A204.1 (cell line): ENCODE measurements around the gene MOV10L1.
"Not testable (repeated sequence)": the region's sequence is repeated elsewhere in the genome, so short reads cannot be mapped to it uniquely, and the experiment has no call there.

Experiments
- FAIRE-seq: peaks from 2 replicates; lab custom pipeline; 2012; peaks lifted over from hg19 to GRCh38; lab: Jason Lieb, UNC

Gene MOV10L1

DNA sequence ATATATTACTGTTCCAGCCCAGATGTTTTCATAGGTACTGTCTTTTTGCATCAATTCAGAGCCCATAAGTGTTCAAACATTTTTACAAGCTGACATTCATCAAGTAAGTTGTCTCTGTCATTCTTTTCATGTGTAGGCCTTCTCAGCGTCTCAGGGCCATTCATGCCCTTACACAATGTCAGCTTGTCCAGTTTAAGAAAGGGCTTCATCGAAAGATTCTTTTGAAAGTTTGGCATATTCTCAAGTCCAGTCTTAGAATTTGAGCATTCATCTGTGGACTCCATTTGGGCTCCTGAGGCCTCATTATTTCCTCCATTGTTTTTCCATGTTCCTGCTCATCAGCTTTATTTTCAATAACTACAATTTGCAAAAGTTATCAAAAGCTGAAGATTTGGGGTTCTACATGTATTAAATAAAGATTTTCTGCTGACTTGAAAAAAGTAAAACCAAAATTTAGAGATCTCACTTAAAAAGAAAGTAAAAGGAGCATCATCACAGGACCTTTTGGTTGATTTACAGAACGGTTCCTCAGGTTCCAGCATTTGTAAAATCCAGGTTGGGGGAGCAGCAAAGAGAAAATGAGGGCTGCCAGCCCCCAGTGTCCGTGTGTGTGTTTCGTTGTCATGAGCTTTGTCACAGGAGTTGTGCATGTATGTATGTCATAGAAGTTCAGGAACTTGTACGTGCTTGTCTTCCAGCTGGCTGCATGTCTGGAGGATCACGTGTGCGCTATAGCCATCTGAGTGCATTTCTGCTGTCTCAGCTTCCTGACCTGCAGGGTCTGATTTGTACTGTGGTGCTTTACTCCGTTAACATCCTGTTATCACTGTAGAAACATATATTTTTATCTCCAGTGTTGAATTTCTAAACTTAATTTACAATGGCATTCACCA, 15.6 kb downstream of the MOV10L1 start:
- FAIRE-seq, result no peak

DNA sequence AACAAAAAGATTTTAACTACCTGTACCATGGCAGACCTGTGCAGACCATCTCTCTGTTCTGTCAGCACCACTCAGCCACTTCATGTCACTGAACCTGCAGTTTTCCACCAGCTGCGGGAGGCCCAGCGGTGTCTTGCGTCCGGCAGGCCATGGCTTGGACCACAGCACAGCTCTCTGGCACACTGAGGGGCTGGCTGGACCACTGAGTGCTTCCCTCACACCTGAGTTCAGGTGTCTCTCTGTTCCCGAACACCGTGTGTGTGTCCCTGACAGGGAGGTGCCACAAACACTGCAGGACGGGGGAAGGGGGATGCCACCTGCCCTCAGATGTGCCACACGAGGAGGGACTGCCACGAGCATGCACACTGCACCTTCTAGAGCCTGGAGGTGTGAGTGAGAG, 17.7 kb downstream of the MOV10L1 start:
- no peak for FAIRE-seq

DNA sequence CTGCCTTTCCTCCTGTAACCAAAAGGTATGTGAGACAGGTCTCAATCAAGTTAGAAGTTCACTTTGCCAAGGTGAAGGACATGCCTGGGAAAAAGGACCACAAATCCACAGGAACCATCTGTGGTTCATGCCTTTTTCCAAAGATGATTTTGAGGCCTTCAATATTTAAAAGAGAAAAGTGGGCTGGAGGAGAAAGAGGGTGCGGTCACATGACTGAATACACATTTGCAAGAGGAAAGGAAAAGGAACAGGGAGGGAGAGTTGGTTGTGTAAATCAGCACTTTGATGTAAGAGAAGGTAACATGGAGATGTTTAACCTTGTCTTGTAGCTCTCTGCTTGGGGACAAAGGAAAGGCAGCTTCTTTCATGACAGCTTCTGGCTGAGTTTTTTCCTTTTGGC, 21.2 kb downstream of the MOV10L1 start:
- no peak for FAIRE-seq

DNA sequence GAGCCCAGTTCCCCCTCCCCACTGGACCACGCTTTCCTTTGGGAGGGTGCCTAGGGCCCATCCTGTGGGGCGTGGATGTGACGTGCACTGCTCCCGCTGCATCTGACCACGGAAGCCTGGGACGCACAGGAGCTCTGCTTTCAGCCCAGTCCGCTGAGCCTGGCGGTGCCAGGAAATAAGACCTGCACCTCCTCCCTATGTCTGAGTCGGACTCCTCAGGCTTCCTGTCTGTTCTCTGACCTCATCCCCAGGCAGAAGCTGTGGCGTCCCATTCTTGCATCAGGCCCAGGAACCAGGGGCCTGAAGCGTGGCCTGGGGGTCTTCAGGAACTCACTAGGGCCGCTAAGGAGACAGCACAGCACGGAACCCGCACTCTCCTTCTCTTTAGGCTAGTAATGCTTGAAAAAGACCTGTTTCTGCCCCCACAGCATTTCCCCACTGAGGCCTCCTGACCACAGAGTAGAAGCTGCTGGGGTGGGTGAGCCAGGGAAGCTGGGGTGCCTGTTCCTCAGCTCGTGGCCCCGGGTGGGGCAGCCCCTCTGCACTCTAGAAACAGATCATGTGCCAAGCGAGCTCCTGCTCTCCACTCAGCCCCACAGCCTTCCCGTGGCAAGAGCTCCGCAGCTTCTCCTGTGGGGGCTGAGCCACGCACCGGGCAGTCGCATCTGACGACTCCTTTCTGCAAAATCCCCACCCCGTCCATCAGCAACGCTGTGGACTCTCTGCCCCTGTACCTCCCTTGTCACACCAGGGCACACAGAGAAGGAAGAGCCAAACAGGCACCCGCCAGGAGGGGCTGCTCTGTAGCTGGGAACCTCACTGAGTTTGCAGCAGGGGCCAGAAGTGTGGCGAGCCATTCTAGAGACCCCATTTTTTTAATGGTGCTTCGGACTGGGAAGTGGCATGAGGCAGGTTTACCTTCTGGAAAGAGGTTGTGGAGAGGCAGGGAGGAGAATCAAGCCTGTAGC, 22.6 kb downstream of the MOV10L1 start:
- FAIRE-seq, result no peak

DNA sequence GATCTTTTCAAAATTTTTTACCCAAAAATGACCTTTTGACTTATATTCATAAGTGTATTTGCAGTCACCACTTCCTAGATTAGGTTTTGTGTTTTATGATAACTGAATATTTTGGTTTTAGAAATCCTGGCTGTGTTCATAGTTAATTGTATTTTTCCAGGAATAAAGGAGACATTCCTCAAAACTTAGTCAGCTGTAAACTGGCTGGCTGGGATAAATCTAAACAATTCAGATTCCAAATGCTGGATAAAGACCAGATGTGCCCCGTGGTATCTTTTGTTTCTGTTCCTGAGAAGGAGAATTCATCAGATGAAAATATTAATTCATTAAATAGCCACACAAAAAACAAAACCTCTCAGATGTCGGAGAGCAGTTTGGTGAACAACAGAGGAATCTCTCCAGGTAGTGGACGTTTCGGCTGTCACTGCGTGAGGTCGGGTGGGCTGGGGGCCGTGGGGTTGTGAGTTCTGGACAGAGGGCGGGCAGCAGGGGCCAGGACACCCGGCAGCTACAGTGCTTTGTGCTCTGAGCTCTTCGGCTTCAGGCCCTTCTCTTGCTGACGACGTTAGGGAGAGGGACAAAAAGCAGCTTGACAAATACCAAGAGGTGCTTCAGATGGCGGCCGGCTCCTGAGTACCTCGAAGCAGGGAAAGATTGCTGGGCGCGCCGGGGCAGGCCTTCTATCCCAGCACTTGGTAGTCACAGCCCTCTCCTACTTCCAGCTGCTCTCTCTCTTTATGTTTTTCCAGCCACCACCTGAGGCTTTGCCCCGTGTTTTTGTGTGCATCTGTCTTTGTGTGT, 24.6 kb downstream of the MOV10L1 start:
- no peak for FAIRE-seq

DNA sequence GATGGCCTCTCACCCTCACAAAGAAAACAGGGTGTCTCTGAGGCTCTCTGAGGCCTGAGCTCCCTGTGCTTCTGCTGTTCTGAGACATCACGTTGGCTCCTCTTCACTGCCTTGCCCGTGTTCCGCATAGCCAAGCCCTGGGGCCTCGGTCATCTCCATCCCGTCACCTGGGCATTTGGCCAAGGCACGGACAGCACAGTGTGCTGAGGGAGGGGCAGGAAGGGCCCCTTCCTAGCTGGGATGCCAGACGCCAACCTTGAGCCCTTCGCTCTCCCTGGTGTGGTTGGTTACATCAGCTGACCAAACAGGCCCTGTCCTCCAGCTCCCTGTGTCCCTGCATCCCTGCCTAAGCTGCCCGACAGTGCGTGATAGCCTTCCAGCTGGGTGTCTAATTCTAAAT, 25.9 kb downstream of the MOV10L1 start:
- FAIRE-seq, result no peak

DNA sequence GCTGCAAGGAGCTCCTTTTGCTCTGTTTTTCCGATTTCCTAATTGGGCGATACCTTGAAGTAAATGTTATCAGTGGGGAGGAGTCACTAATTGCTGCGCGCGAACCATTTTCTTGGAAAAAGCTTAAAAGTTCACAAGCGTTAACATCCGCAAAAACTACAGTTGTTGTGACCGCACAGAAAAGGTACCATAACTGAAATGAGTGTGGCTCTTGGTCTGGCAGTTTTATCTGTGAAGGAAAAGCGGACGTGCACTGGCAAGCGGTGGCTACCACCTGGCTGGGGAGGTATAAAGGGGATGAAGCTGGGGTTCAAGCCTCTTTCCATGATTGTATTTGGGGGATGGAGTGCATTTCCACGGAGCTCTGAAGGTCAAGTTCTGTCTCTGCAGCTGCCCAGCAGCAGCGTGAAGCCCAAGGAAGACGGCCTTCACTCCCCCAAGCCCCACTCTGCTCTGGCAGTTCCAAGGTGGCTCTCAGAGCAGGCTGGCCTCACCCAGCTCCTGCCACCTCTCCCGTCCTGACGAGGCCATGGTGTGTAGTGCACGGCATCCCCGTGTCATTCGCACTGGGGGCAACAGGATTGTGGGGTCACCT, 27.5 kb downstream of the MOV10L1 start:
- no peak for FAIRE-seq

DNA sequence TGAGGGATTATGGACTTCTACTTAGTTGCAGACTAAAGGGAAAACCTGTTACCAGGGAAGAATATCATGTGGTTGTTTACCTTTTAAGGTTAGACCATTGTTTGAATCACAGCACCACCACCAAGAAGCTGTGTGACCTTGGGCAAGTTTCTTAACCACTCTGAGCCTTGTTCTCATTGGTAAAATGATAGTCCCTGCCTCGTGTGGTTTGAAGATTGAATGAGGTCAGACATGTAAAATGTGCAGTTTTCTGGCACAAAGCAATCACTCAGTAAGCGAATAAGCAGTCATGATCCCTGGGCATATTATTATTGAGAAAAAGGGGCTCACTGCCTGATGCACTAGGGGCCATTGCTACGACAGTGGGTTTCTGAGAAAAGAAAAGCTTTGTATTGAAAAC, 28.3 kb downstream of the MOV10L1 start:
- FAIRE-seq, result no peak

DNA sequence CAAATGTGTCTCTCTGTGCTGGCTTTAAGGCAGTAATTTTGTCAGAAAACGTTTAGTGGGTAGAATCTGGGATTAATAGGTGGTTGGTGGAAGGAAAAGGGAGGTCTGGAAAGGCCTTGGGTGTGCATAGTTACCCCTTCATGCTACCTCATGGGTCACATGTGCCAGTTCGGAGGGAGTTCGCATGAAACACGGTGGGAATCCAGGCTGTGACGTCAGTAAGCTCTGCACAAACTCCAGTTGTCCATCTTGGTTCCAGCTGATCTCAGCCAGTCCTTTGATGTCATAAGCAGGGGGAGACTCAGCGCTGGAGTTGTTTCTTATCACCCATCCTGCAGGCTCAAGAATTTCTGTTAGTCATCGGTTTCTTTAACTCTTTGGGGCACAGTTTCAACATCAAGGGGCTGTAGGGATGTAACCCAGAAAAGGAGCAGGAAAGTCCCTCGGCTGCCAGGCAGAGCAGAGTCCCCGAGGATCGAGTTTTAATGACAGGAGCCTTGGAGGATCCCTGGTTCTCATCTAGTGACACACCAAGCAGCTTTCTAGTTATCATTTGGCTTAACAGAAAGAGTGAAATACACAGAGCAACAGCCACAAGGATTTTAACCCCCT, 28.9 kb downstream of the MOV10L1 start:
- no peak for FAIRE-seq

DNA sequence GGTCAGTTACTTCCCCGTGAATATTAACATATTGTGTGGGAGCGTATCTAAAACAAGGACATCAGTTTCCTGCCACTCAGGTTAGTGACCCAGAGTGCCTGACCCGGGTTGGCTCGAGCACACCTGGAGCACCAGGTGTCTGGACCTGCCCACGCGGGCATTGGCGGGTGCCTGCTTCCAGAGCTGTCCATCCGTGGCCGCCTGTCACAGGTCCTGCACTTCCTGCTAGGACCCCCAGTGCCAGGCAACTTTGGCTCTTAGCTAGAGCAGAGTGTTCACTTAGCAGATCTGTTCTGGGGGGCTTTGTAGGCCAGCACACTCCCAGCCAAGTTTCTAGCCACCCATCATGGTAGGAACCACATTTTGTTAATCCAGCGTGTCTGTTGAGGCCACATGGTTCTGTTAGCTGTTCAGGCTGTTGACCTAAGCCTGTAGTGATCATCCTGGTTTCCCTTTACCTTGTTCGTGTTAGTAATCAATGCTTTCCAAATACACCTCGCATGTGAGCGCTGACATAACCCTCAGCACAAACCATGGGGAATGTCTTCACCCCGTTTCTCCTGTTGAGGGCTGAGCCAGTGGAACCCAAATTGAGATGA, 29.5 kb downstream of the MOV10L1 start:
- FAIRE-seq, result no peak

DNA sequence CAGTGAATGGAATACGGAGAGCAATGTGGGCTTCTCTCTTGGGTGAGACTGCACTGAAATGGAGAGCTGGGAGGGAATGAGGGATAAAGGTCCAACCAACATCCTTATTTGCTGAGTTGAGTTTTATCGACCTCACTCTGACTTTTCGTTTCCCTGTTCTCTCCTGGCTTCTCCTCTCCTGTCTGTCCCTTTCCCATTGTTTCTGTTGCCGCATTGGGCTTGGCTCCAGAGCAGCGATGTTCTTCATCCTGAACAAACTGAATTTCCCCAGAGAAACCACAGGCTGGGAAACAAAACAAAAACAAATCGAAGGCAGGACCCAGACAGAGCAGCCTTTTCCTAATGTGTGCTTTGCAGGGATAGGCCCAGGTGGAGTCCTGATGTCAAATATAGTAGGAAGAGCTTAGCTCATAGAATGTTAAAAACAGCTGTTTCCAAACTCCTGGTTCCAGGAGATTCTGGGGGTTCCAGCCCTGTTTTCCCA, 30.0 kb downstream of the MOV10L1 start:
- no peak for FAIRE-seq

DNA sequence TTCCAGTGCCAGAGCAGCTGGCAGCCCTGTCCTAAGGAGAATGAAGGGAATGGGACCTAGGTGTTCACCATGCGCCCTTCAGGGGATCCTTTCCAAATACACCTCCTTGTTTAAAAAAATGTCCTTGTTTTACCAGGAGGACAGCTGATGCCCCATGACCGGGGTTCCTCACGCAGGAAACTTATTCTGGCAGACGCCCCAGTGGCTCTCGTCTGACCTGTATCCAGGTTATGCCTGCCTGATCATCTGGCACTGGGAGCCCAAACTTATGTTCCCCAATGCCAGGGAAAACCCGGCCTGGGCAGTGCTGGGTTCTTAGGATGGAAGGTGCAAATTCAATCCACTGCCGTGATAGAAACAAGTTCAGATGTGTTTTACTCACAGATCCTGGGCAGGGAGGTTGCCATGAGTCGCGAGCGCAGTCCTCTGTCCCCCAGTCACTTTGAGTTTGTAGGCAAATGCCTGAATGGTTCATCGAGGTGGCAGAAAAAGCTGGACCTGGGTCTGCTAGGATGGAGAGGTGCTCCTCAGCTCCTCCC, 31.5 kb downstream of the MOV10L1 start:
- no peak for FAIRE-seq

DNA sequence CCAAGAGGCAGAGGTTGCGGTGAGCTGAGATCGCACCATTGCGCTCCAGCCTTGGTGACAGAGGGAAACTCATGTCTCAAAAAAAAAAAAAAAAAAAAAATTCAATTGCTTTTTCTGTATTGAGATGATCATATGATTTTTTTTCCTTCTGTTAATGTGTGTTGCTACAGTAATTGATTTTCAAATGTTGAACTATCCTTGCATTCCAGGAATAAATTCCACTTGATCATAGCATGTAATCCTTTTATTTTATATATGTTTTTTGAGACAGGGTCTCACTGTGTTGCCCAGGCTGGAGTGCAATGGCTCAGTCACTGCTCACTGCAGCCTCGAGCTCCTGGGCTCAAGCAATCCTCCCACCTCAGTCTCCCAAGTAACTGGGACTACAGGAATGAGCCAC, 33.3 kb downstream of the MOV10L1 start:
- FAIRE-seq, result no peak

DNA sequence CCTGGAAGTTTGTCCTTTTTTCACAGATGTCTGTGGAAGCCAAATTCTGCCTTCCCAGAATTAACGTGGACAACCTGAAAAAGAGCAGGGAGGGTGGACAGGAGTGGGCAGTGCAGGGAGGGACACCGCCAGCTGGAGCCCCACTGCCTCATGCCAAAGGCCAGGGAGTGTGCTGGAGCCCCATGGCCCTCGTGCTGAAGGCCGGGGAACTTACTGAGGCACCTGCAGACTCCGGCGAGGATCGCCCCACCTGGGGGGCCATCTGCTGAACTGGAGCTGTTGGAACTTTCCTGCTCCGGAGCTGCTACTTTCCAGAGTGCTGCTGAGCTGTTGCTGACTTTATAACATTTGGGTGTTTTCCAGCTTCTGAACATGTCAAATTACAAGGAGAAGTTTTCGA, 35.2 kb downstream of the MOV10L1 start:
- FAIRE-seq, result no peak

DNA sequence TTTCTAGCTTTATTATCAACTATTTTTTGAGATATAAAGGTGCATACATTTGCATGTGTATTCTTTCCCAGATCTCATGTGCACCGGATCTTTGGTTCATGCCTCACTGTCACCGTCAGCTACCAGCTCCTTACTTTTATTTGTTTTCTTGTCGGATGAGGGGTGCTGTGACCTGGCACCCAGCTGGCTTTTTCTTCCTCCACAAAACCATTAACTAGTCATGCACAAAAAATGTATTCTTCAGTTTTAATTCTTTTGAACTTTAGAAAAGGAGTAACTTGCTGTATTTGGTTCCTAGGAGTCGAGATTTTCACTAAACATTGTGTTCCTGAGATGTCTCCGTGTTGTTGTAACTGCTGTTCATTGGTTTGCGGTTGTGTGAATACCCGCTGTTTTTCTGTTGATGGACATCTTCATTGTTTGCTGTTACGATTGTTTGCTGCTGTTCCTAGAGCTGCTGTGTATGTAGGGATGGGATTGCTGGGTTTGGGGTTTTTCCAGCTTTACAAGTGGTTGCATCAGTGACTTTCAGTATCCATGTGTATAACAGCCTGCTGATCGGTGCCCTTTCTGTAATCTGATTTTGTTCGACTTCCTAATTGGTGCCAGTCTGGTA, 39.4 kb downstream of the MOV10L1 start:
- FAIRE-seq, result no peak

DNA sequence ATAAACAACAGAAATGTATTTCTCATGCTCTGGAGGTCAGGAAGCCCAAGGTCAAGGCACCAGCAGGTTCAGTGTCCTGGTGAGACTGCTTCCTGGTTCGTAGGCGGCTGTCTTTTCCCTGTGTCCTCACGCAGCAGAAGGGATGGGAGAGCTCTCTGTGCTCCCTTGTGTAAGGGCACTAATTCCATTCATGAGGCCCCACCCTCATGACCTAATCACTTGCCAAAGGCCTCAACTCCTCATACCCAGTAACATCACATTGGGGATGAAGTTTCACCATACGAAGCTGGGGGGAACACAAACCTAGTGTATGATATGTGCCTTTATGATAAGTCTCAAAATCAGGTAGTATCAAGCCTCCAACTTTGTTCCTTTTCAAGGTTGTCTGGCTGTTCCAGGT, 42.1 kb downstream of the MOV10L1 start:
- FAIRE-seq, result no peak

DNA sequence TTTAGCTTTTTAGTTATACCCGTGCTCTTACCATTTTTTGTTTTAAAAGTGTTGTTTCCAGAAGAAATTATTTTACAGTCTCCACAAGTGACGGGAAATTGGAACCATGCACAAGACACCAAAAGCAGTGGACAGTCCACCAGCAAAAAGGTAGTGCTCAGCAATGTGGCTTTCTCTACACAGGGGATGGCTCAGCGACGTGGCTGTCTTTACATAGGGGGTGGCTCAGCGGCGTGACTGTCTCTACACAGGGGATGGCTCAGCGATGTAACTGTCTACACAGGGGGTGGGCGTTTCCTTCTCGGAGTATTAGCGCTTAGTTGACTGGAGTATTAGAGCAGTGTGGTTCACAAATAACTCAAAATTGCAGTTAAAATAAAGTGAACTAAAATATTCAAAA, 44.7 kb downstream of the MOV10L1 start:
- FAIRE-seq, result no peak

DNA sequence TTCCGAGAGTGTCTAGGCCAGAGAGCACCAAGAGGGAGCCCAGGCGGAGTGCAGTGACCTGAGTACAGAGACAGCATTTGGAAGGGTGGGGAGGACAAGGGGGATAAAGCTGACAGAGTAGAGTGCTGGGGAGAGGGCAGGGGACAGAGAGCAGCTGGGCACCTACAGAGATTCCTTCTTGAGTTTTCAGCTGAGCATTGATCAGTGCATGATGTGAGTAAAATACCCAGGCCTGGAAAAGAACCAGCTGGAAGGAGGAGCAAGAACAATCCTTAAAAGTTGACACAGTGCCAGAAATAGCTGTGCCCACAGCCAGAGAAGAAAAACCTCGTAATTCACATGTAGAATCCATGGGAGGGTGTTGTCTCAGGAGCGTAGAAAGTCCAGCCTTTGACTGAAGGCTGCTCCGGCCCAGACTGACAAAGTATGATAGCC, 46.8 kb downstream of the MOV10L1 start:
- no peak for FAIRE-seq

DNA sequence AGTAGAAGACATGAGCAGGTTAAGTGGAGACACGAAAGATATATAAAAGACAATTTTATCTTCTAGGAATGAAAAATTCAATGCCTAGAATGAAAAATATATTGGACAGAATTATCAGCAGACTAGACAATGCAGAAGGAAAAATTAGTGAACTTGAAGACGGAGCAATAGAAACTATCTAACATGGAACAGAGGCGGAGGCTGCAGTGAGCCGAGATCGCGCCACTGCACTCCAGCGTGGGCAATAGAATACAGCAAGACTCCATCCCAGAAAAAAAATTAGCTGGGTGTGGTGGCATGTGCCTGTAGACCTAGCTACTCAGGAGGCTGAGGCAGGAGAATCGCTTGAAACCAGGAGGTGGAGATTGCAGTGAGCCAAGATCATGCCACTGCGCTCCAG, 47.5 kb downstream of the MOV10L1 start:
- not testable (repeated sequence) for FAIRE-seq

DNA sequence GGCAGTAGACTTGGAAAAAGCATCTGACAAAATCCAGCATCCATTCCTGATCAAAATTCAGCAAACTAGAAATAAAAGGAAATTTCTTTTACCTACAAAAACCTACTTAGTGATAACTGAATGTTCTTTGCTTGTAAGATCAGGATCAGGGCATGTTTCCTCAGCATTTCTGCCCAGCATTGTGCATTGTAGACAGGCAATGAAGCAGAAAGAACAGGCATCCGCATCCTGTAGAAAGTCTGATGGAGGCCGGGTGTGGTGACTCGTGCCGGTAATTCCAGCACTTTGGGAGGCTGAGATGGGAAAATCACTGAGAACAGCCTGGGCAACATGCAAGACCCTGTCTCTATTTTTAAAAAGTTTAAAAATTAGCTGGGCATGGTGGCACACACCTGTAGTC, 48.2 kb downstream of the MOV10L1 start:
- FAIRE-seq, result no peak
